H9 (cell line): Measurements from ENCODE around the gene ARHGAP10. TPM values are rescaled to one million over a fixed set of nuclear protein-coding genes. Genes with fewer than 3 reads are reported as not detected.

Experiments
- DNase-seq: peaks from one replicate; pipeline ENCODE4 v3.0.0-alpha.2; 2017
- H2AFZ ChIP-seq: one replicate; pipeline ENCODE4 v1.6.1; 2013; ENCODE audit warnings: mild to moderate bottlenecking, low read length, control low read depth, moderate library complexity
- H2AK5ac ChIP-seq: 2 replicates; pipeline ENCODE4 v1.6.1; 2013; ENCODE audit warnings: low read length, control low read depth, mixed read lengths; ENCODE audit not compliant: insufficient read length
- H2BK120ac ChIP-seq: one replicate; pipeline ENCODE4 v1.6.1; 2013; ENCODE audit warnings: low read depth, mild to moderate bottlenecking, low read length, control low read depth, inconsistent platforms; ENCODE audit not compliant: poor library complexity, severe bottlenecking
- H2BK12ac ChIP-seq: 2 replicates; pipeline ENCODE4 v1.6.1; 2013; ENCODE audit warnings: low read length, control low read depth, mixed read lengths, low read depth; ENCODE audit not compliant: insufficient read length
- H2BK15ac ChIP-seq: 2 replicates; pipeline ENCODE4 v1.6.1; 2013; ENCODE audit warnings: low read depth, low read length, control low read depth
- H2BK20ac ChIP-seq: one replicate; pipeline ENCODE4 v1.6.1; 2013; ENCODE audit warnings: low read depth, mild to moderate bottlenecking, low read length, control low read depth, inconsistent platforms; ENCODE audit not compliant: poor library complexity, severe bottlenecking
- H2BK5ac ChIP-seq: 2 replicates; pipeline ENCODE4 v1.6.1; 2013; ENCODE audit warnings: low read length, control low read depth, mixed read lengths; ENCODE audit not compliant: insufficient read length
- H3K14ac ChIP-seq: 2 replicates; pipeline ENCODE4 v1.6.1; 2013; ENCODE audit warnings: low read length, control low read depth; ENCODE audit not compliant: insufficient read depth
- H3K18ac ChIP-seq: 2 replicates; pipeline ENCODE4 v1.6.1; 2013; ENCODE audit warnings: low read depth, mild to moderate bottlenecking, mixed read lengths, low read length, control low read depth; ENCODE audit not compliant: insufficient read length
- H3K23ac ChIP-seq: 2 replicates; pipeline ENCODE4 v1.6.1; 2013; ENCODE audit warnings: low read length, control low read depth, mixed read lengths, low read depth; ENCODE audit not compliant: insufficient read length
- H3K23me2 ChIP-seq: 2 replicates; pipeline ENCODE4 v1.6.1; 2013; ENCODE audit warnings: low read depth, mild to moderate bottlenecking, mixed read lengths, low read length, control low read depth; ENCODE audit not compliant: insufficient read length, poor library complexity, severe bottlenecking
- H3K27ac ChIP-seq: 2 replicates; pipeline ENCODE4 v1.5.1; 2013; ENCODE audit warnings: low read length, control low read depth, mixed read lengths, low read depth; ENCODE audit not compliant: insufficient read length
- H3K27me3 ChIP-seq: 2 replicates; pipeline ENCODE4 v1.6.1; 2013; ENCODE audit warnings: low read length, control low read depth, inconsistent platforms; ENCODE audit not compliant: insufficient read depth
- H3K4ac ChIP-seq: 2 replicates; pipeline ENCODE4 v1.6.1; 2013; ENCODE audit warnings: low read depth, mild to moderate bottlenecking, control low read depth, inconsistent platforms, low read length, moderate library complexity
- H3K4me1 ChIP-seq: 2 replicates; pipeline ENCODE4 v1.6.1; 2013; ENCODE audit warnings: low read length, control low read depth, inconsistent platforms; ENCODE audit not compliant: insufficient read depth
- H3K4me2 ChIP-seq: 2 replicates; pipeline ENCODE4 v1.6.1; 2013; ENCODE audit warnings: low read length, control low read depth, mixed read lengths; ENCODE audit not compliant: insufficient read length, insufficient read depth
- H3K56ac ChIP-seq: 2 replicates; pipeline ENCODE4 v1.6.1; 2013; ENCODE audit warnings: low read depth, mild to moderate bottlenecking, mixed read lengths, low read length, control low read depth; ENCODE audit not compliant: insufficient read length
- H3K79me1 ChIP-seq: 2 replicates; pipeline ENCODE4 v1.6.1; 2013; ENCODE audit warnings: low read depth, mild to moderate bottlenecking, moderate library complexity, low read length, control low read depth, inconsistent platforms; ENCODE audit not compliant: insufficient read depth, poor library complexity, severe bottlenecking
- H3K79me2 ChIP-seq: 2 replicates; pipeline ENCODE4 v1.6.1; 2013; ENCODE audit warnings: low read length, control low read depth, inconsistent platforms; ENCODE audit not compliant: insufficient read depth
- H3K9ac ChIP-seq: 2 replicates; pipeline ENCODE4 v1.6.1; 2013; ENCODE audit warnings: low read length, control low read depth, mixed read lengths; ENCODE audit not compliant: insufficient read length; ENCODE audit errors: extremely low read depth
- H3K9me3 ChIP-seq: one replicate; pipeline ENCODE4 v1.6.1; 2013; ENCODE audit warnings: low read depth, low read length, inconsistent platforms; ENCODE audit not compliant: control insufficient read depth
- H3T11ph ChIP-seq: one replicate; pipeline ENCODE4 v1.6.1; 2013; ENCODE audit warnings: mild to moderate bottlenecking, low read length, control low read depth, inconsistent platforms
- H4K20me1 ChIP-seq: one replicate; pipeline ENCODE4 v1.6.1; 2013; ENCODE audit not compliant: control insufficient read depth, insufficient read length, insufficient read depth
- H4K5ac ChIP-seq: 2 replicates; pipeline ENCODE4 v1.6.1; 2013; ENCODE audit warnings: low read depth, mild to moderate bottlenecking, mixed read lengths, low read length, control low read depth; ENCODE audit not compliant: insufficient read length
- H4K8ac ChIP-seq: replicated peaks from 2 replicates; pipeline ENCODE4 v1.6.1; 2013; ENCODE audit warnings: low read length, control low read depth, mixed read lengths, low read depth; ENCODE audit not compliant: insufficient read length
- H4K91ac ChIP-seq: 2 replicates; pipeline ENCODE4 v1.6.1; 2013; ENCODE audit warnings: low read depth, mild to moderate bottlenecking, moderate library complexity, mixed read lengths, low read length, control low read depth; ENCODE audit not compliant: insufficient read length
- H3K27ac Mint-ChIP-seq, 3 experiments: 2 replicates in 2 of 3; 3 replicates in 1 of 3; pipeline ENCODE4 v1.8.0; 2020 to 2021; ENCODE audit warnings: mixed read lengths in 3 of 3, mild to moderate bottlenecking in 1 of 3, moderate library complexity in 1 of 3
- H3K27me3 Mint-ChIP-seq: 2 replicates; pipeline ENCODE4 v1.8.0; 2021; ENCODE audit warnings: low read depth, mild to moderate bottlenecking, moderate library complexity, mixed read lengths
- H3K36me3 Mint-ChIP-seq, 3 experiments: 2 replicates in 2 of 3; 3 replicates in 1 of 3; pipeline ENCODE4 v1.8.0; 2020 to 2021; ENCODE audit warnings: low read depth in 3 of 3, mixed read lengths in 3 of 3; ENCODE audit not compliant: insufficient read depth in 1 of 3
- H3K4me1 Mint-ChIP-seq, 2 experiments: 2 replicates each; pipeline ENCODE4 v1.8.0; 2020; ENCODE audit warnings: mixed read lengths in 2 of 2
- H3K4me3 Mint-ChIP-seq, 2 experiments: 2 replicates in 1 of 2; 3 replicates in 1 of 2; pipeline ENCODE4 v1.8.0; 2020 to 2021; ENCODE audit warnings: mild to moderate bottlenecking in 2 of 2, mixed read lengths in 2 of 2, moderate library complexity in 1 of 2
- H3K9me3 Mint-ChIP-seq, 2 experiments: 2 replicates in 1 of 2; 3 replicates in 1 of 2; pipeline ENCODE4 v1.8.0; 2020; ENCODE audit warnings: mild to moderate bottlenecking in 2 of 2, mixed read lengths in 2 of 2, moderate library complexity in 1 of 2
- WGBS: extraction: QIAGEN DNeasy Blood & Tissue Kit; methylation state at CpG from one replicate; pipeline ENCODE4 v1.1.7; 2013; ENCODE audit warnings: missing lambda C conversion rate, low lambda C conversion rate, mixed read lengths; ENCODE audit not compliant: insufficient read length; ENCODE audit errors: extremely low coverage; 5-methylcytosine and 5-hydroxymethylcytosine counted together
- total RNA-seq: library from RNA; stranded (reverse); gene quantifications from 2 replicates; pipeline ENCODE4 v1.2.1, GENCODE V29; 2021
- TF ChIP-seq, protein P1 (sequence below): fragments of 200-600 bp; sonication (generic); conservative IDR thresholded peaks from 3 replicates; pipeline ENCODE4 v1.8.0; 2021; ENCODE audit warnings: antibody characterized with exemption, mild to moderate bottlenecking

The ARHGAP10 gene
- total RNA-seq, 1 experiment from 2014 or later: 7.8 TPM

DNA sequence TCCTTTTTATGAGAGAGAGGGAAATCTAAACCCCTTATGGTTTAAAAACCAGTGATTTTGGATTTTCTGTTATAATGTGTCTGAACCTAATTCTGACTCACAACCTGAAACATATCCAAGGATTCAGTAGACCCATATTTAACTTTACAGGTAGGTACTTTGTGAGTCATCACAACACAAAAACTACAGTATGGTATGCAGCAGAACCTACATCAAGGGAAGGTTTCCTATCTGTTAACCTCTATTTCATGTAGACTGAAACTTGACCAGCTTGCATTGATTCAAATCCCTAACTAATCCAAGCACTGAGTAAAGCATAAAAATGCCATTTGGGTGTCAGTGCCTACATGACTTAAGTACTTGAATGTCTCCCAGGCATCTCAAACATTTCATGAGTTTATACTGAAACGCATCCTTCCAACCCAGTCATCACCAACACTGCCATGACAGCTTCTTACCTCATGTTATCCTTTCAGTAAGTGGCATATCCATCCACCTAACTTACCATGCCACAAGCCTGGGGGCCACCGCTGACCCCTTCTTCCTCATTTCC is 4.3 kb upstream of the ARHGAP10 start:
- Histone ChIP-seq H3K9ac (no peak overlapping the region), H3T11ph (no peak overlapping the region), H3K27me3 (no peaks in the 10 kb centered on the region; the same call in 1 of the 2 replicates), H3K27ac (no peak overlapping the region), H2BK20ac (no peak overlapping the region), H4K5ac (no peak overlapping the region), H3K56ac (no peak overlapping the region), H2BK12ac (no peak overlapping the region), H3K4ac (no peak overlapping the region), H3K23me2 (peaks cover 14% of the 10 kb centered on the region), H3K79me1 (no peaks in the 10 kb centered on the region), H2AFZ (no peak overlapping the region), H3K14ac (no peak overlapping the region), H2BK120ac (no peak overlapping the region), H3K9me3 (no peaks in the 10 kb centered on the region), H2AK5ac (no peak overlapping the region), H2BK15ac (no peak overlapping the region), H3K79me2 (no peaks in the 10 kb centered on the region), H3K4me1 (no peaks in the 10 kb centered on the region; the same call in 1 of the 2 replicates), H4K91ac (no peak overlapping the region), H4K20me1 (no peaks in the 10 kb centered on the region), H3K4me2 (no peak overlapping the region), H3K23ac (no peak overlapping the region), H3K18ac (no peak overlapping the region), H2BK5ac (no peak overlapping the region), H4K8ac (no peak overlapping the region)
- H3K4me3 Mint-ChIP-seq: no peak overlapping the region
- TF ChIP-seq, protein P1, sequence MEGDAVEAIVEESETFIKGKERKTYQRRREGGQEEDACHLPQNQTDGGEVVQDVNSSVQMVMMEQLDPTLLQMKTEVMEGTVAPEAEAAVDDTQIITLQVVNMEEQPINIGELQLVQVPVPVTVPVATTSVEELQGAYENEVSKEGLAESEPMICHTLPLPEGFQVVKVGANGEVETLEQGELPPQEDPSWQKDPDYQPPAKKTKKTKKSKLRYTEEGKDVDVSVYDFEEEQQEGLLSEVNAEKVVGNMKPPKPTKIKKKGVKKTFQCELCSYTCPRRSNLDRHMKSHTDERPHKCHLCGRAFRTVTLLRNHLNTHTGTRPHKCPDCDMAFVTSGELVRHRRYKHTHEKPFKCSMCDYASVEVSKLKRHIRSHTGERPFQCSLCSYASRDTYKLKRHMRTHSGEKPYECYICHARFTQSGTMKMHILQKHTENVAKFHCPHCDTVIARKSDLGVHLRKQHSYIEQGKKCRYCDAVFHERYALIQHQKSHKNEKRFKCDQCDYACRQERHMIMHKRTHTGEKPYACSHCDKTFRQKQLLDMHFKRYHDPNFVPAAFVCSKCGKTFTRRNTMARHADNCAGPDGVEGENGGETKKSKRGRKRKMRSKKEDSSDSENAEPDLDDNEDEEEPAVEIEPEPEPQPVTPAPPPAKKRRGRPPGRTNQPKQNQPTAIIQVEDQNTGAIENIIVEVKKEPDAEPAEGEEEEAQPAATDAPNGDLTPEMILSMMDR: no peak
- no peak overlapping the region for H3K27ac Mint-ChIP-seq
- H3K9me3 Mint-ChIP-seq: no peaks in the 10 kb centered on the region
- peaks cover 15 to 20% of the 10 kb centered on the region in 2 experiments for H3K4me1 Mint-ChIP-seq
- WGBS: no CpG with 5 or more reads among the region's 2 CpGs
- H3K27me3 Mint-ChIP-seq: peaks cover 42% of the 10 kb centered on the region
- DNase-seq: no peak
- H3K36me3 Mint-ChIP-seq: no peaks in the 10 kb centered on the region; a peak in 1 of 7 replicates
